NCI-H1048 (cell line): ENCODE measurements around the gene BAIAP2.

Source experiments
- DNase-seq: peaks from one replicate; lab custom pipeline; 2025; lab: John Stamatoyannopoulos, UW

BAIAP2 gene

DNA sequence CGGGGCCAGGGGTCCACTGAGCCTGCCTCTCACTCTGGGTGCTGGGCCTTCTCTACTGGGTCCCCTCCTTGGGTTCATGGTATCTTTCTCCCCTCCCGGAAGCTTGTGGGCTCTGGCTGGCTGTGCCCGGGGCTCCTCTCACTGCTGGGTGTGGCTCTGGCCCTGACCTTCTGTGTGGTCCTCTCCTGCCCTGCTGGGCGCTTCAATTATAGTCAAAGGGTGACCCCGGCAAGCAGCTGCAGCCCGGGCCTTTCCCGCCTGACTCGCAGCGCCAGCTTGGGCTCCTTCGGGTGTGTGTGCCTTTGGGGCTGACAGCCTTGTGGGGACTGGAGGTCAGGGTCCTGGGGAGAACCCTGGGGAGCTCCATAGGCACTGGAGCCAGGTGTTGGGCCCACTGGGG, 76.1 kb downstream of the BAIAP2 start:
- no peak for DNase-seq

DNA sequence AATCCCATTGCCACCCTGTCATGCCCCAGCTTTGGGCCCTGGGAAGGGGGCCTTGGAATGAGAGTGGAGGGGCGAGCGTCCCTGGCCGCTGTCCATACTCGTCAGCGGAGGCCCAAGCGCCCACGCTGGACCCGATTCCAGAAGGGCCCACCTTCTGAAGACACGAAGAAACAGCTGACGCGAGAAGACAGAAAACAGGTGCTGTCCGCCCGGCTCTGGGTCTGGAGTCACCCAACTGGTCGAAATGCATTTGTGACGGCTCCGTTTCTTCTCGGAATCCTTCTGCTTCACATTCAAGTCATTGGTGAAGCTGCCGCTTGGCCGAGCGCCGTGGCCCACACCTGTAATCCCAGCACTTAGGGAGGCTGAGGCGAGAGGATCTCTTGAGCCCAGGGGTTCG, 77.5 kb downstream of the BAIAP2 start:
- no peak for DNase-seq

DNA sequence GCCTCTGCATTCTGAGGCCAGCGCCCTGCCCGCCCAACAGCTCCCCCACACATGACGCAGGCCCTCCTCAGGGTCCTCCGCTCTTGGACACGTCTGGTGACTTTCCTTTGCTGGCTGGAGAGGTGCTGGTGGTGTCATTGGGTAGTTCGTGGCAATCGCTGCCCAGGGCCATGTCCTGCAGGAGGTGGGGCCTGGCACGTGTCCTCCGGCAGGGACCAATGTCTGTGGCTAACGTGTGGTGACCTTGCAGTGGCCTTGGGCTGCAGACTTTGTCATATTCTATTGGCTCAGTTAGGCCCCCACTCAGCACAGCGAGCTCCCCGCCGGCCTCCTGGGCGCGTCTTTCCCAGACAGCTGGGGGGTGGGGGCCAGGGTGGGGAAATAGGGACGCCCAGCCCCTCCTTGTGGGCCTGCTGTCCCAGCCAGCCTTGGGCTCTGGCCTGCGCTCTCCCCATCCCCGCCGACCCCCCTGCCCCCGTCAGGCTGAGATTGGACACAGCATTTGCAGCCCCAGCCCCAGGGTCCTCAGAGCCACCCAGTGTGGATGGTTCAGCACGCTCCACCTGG, 78.3 kb downstream of the BAIAP2 start:
- DNase-seq, result no peak

DNA sequence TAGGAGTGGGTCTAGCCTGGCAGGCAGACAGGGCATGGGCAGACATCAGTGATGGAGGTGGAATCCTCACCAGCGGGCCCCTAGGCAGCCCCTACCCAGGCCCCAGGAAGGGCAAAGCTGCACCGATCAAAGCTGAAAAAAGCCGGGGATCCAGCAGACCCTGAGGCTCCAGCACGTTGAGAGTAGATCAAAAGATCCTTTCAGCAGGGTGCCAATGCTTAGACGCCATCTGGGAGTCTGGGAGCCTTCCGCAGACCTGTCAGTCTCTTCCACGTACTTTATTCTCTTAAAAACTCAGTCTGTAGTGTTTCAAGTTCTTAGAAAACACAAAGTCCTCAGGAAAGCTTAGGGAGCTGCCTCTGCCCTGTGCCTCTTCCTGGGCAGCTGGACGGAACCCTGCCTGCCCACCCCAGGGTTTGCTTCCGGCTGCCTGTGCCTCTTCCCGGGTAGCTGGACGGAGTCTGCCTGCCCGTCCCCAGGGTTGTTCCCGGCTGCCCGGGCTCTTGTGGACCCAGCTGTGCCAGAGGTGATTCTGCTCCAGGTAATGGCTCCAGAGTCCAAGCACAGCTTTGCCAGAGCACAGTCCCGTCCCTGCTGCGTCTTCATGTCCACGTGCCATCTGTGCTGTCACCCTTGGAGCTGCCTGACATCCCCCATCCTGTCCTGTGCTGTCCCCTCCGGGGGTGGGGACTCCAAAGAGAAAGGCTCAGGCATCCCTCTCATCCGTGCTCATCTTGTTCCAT, 79.6 kb downstream of the BAIAP2 start:
- DNase-seq, result no peak

DNA sequence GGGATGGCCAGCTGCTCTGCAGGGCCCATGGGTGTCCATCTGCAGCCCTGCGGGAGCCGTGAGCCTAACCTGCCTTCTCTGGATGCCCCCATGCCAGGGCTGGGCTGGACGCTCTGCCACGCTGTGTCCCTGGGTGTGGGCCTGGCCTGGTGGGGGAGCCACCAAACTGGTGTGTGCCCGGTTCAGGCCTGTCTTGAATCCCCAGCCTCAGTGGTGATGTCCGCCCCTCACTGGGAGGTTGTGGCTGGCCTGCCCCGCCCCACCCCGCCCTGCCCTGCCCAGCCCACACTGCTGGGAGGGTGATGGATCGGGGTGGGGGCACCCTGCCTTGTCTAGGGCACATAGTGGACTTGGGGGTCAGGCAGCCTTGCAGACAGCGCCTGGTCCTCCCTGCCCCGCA, 80.3 kb downstream of the BAIAP2 start:
- no peak for DNase-seq

DNA sequence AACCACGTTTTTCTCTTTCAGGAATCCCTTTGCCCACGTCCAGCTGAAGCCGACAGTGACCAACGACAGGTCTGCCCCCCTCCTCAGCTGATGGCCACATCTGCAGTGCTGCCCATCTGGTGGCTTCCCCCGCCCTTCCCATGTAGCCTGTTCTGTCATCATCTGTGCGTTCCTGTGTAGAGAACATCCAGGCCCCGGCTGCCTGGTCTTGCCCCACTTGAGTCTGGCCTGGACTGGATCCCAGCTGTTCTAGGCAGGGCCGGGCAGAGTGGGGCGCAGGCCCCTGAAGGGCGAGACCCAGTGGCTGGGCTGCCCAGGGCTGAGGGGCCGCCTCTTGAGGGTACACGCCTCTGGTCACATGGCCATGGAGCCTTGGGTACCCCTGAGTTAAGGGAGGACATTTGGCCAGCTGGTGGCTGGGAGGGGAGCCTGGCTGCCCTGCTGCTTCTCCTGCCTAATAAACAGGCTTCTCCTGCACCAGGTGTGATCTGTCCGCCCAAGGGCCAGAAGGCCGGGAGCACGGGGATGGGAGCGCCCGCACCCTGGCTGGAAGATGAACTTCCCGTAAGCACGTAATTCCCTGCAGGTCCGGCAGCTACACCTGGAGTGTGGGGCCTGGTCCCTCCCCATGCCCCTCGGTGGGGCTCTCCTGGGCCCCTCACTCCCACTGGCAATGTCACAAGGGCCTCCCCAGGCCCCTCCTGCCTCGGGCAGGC, 81.0 kb downstream of the BAIAP2 start:
- DNase-seq, result no peak

DNA sequence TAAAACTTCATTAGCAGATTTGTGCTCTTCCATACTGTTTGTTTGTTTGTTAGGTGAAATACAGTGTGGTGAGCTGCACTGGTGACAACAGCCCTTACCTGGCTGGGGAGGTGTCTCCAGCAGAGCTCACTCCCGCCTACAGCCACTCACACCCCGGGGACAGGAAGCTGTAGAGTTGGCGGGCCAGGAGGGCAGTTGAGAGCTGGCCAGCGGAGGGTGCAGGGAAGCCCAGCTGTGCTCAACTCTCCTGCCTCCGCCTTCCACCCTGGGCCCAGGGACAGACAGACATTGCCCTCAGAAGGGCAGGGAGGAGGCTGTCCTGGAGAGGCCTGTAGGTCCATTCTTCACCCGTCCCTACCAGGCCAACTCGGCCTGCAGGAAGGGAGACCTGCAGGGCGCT, 81.8 kb downstream of the BAIAP2 start:
- DNase-seq, result no peak

DNA sequence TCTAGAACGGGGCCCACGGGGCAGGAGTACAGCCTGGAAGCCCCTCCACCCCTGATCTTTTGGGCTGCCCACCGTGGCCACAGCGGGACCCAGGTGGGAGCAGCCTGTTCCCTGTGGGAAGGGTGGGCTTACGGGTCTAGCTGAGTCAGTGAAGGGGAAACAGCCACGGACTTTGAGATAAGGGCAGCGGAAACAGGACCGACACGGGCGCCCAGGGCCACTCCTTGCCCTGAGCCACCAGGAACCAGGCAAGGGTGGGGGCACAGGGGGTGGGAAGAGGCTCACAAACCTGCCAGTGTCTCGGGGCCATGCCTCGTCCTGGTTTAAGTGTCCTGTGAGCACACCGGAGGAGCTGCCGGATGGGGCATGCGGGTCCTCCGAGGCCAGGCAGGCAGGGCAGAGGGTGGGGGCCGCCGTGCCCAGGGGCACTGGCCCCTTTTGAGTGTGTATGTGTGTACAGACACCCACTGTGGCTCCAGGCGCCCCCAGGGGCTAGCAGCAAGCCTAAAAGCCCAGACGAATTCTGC, 82.8 kb downstream of the BAIAP2 start:
- DNase-seq, result no peak

DNA sequence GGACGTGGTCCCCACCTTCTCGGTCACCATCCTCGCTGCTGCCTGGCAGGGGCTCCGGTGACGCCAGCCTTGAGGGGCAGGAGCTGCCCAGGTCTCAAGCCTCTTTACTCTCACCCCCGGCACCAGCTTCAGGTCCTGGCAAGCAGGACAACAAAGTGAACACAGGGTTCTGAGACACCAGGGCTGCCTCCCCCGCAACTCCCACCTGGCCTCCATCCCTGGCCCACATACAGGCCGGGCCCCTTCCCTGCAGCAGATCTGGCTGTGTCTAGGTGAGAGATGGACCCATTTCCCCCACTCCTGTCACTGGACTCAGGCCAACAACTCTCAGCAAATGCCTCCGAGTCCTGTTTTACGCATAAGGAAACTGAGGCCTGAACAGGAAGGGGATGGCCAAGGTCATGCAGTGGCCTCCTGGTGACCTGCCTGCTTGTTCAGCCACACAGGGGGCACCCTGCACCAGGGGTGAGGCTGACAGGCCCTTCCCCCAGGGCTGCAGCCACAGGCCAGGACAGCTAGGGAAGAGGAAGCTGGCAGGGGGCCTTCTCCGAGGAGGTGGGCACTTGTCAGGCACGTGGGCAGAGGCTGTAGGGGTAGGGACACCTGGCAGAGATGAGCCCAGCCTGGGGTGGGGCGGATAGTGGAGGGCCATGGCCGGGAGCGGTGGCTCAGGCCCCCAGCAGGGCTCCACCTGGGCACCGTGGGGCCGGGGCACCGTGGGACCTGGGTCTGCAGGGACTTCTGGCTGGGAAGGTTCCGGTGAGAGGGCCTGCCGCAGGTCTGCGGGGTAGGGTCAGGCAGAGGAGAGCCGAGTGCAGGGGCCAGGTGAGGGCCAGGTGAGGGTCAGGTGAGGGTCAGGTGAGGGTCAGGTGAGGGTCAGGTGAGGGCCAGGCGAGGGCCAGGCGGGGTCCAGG, 83.6 kb downstream of the BAIAP2 start:
- no peak for DNase-seq

DNA sequence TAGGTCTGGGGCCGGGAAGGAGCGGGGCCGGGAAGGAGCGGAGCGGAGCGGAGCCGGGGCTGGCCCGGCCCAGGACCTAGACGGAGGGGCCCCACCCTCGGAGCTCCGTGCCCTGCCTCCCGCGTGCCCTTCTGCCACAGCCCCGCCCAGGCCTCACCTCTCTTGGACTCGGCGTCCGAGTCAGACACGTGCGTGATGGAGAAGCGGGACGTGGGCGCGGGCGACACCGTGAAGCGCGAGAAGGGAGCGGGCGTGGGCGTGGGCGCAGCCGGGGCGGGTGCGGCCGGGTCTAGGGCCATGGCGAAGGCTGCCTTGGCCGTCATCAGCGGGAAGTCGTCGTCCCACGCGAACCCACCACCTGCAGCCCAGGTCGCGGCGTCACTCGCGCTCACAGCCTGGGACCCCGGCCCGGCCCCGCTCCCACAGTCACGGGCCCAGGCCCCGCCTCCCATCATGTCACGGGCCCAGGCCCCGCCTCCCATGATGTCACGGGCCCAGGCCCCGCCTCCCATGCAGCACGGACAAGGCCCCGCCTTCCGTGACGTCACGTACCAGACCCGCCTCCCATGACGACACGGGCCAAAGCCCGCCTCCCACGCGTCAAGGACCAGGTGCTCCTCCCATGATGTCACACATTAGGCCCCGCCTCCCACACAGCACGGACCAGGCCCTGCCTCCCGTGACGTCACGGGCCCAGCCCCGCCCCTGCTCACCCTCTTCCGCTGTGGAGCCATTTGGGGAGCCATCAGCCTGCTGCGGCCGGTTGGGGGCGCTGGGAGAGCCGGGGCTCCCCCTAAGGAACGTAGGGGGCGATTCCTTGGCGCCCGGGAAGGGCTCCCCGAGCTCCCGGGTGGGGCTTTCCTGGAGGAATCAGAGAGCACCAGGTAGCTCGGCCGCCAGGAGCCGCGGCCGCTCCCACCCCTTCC, 84.5 kb downstream of the BAIAP2 start:
- peak; percentile 94 for DNase-seq

DNA sequence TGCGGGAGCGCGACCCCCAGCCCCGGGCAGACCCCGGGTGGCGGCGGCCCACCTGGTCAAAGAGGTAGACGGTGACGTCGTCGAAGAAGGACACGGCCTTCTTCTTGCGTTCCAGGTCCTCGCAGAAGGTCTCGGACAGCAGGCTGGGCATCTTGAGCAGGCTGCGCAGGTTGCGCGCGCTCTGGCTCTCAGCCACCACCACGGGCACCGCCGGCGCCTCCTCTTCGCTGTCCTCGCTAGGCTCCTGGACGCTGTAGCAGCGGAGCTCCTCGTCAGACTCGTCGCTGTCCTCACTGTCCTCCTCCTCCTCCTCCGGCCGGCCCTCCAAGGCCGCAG, 85.2 kb downstream of the BAIAP2 start:
- no peak for DNase-seq

DNA sequence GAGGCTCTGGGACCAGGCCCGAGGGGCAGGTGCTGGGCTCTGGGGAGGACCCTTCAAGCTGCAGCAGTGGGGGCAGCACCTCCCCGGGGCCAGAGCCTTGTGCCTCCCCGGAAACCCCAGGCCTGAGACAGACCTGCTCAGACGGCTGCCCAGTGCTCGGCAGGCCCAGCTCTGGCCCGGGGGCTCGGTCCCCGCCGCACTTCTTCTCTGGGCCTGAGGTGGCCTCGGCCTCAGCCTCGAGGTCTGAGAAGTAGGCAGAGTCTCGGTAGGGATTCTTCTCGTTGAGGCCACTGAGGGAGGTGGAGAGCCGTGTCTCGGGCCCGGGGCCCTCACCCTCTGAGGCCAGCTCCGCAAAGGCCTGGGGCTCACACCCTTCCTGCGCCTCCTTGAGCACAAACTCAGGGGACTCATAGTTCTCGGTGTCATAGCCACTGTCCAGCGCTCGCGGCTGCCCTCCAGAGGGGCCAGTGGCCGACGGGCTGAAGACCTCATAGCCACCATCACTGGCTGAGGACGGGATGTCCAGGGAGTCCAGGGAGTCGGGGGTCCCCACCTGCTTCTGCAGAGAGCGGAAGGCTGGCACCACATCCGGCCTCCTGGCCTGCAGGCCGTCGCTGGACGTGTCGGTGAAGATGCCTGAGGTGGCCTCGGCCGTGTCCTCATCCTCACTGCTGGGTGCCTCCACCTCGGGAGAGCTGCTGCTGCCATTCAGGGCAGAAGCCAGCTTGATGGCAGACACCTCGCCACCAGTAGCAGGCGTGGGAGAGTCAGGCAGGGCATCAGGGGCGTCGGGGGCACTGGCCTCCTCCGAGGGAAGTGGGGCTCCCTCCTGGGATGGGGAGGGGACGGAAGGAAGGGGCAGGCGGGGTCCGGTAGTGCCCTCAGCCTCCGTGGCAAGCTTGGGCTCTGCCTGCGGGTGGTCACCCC, 86.0 kb downstream of the BAIAP2 start:
- no peak for DNase-seq

DNA sequence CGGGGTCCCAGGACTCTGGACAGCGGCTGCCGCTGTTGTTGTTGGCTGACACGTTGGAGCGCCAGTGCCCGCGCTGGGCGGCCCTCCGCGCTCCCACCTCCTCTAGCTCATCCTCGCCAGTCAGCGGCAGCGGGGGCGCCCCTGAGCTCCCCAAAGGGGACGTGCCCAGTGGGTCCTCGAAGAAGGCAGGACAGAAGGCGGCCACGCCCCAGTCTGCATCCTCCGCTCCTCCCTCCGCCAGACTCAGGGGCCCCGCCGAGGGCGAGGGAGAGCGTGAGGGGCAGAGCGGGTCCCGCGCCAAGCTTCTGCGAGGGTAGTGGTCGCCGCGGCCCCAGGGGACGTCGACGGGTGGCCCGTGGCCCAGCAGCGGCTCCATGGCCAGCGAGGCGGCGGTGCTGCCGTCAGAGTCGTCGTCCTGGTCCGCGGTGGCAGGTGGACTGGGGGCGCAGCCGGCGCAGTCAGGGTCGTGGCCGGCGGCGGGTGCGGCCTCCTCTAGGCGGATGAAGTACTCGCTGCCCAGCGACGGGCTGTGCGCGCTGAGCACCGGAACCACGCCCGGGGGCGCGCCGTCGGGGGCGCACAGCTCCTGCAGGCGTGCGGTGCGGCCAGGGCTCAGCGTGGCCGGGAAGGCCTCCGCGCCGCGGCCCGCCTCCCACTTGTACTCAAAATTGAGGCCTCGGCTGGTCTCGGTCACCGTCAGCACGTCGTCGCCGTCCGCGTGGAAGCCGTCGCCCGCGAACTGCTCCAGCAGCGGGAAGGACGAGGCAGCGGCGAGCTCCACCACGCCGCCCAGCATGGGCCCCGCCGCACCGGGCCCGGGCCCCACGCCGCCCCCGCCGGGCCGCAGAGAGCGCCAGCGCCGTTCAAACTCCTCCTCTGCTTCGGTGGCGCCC, 87.1 kb downstream of the BAIAP2 start:
- DNase-seq, result no peak

DNA sequence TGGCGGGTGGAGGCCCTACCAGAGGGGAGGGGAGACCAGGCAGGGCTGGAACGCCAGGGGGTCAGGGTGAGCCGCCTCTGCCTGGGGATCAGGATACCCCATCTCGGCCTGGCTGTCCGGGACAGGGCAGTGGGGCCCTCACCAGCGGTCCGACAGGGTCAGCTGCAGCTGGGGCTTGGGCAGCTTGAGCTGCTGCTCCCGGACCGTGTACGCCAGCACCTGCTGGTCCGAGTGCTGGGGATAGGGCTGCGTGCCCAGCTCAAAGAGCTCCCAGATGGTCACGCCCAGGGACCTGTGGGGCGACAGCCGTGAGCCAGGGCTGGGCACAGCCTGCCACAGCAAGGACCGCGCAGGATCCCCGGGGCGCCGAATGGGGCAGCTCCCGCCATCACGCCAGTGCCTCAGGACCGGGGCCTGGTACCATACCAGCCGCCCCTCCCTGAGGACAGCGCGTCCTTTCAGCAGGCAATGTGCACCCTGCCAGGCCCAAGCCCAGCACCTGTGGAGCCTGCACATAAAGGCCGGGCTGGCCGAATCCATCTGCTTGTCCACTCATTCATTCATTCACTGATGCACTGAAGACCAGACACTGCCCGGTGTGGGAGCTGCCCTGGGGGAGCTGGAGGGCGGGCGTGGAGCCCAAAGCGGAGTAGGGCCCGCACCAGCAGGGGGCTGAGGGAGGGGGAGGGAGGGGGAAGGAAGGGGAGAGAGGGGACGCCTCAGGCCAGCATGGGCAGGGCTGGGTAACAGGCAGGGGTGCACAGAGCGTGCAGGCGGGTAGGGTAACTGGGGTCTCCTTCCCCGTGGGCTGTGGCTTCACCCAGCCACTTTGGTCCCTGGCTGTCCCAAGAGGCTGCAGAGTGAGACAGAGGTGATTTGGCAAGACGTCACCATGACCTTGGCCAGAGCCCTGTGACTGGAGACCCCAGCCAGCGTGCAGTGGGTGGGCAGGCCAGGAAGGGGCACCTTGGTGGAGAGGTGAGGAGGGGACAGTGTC, 88.4 kb downstream of the BAIAP2 start:
- DNase-seq, result no peak

DNA sequence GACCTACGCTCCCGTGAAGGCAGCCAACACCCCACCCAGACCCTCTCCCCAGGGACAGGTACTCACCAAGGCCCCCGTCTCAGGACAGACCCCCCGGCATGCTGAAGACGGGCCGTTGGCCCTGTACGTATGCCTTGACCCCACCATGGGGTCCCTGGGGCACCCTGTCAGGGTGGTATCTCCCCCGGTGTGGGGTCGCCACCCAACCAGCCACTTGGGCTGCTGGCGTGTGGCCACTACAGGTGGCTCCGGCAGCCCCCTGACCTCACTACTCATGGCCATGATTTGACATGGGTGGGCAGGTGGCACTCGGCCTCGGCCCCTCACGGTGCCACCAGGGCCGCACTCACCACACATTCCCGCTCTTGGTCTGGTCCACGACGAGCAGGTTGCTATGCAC, 89.4 kb downstream of the BAIAP2 start:
- DNase-seq, result no peak

DNA sequence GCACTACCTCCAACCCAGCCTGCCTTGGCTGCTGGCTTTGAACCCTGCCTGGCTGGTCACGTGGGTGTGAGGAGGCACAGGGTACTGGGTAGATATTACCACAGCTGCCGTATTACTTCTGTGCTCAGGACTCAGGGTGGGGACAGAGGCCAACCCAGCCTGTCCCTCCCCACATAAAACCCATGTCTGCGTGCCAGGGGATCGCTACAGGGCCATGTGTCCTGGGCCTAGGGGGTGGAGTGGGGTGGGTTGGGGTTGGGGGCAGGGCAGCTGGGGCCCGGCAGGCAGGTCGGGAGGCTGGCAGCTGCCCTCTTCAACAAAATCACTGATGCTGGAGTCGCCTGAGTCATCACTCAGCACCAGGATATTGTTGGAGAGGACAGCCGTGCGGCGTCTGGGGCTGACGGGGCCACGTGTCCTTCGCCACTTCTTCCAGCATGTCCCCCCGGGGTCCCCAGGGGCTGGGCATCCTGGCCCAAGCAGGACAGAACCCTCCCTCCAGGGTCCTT, 90.7 kb downstream of the BAIAP2 start:
- no peak for DNase-seq
